Endothelial cell of umbilical vein (primary cell): Measurements from ENCODE around the gene F8. TPM values are rescaled to one million over a fixed set of nuclear protein-coding genes. Genes with fewer than 3 reads are reported as not detected.
"Not testable (repeated sequence)": the region's sequence is repeated elsewhere in the genome, so short reads cannot be mapped to it uniquely, and the experiment has no call there.

Experiments
- BruUV-seq: library from RNA; stranded (reverse); fragments of 400-500 nt; replicated peaks from 2 replicates; lab custom pipeline; 2021; lab: Mats Ljungman, UMichigan
- CTCF ChIA-PET: fragments of 300-600, 350-600 bp; sonication (Branson Sonifier 250); formaldehyde crosslinking; loops from one replicate; lab custom pipeline; 2021; ENCODE audit warnings: antibody characterized with exemption, inconsistent platforms; lab: Charles Lee
- POLR2A ChIA-PET: fragments of 300-600, 350-600 bp; sonication (Branson Sonifier 250); formaldehyde crosslinking; loops from one replicate; lab custom pipeline; 2021; ENCODE audit warnings: antibody characterized with exemption, inconsistent platforms; lab: Charles Lee
- DNase-seq: peaks from one replicate; pipeline ENCODE4 v3.0.0-alpha.2; 2011; ENCODE audit warnings: low read depth, low spot score
- FAIRE-seq: peaks from 2 replicates; lab custom pipeline; 2011; peaks lifted over from hg19 to GRCh38; lab: Jason Lieb, UNC
- H2AFZ ChIP-seq: 2 replicates; pipeline ENCODE4 v1.6.0; 2012; ENCODE audit warnings: low read depth, low read length, control low read depth, inconsistent platforms
- H3K27ac ChIP-seq: 2 replicates; pipeline ENCODE4 v1.5.1; 2011; ENCODE audit warnings: low read depth, mild to moderate bottlenecking, control low read depth, low read length, moderate library complexity; ENCODE audit not compliant: insufficient read depth
- H3K27me3 ChIP-seq, 2 experiments: 2 replicates each; pipeline versions ENCODE4 v1.6.0 to v1.6.1; 2011; ENCODE audit warnings: low read length in 2 of 2, mixed read lengths in 1 of 2; ENCODE audit not compliant: control insufficient read depth in 2 of 2, insufficient read depth in 2 of 2
- H3K36me3 ChIP-seq, 2 experiments: 2 replicates in 1 of 2; 3 replicates in 1 of 2; pipeline ENCODE4 v1.5.1; 2011; ENCODE audit warnings: low read length in 2 of 2, mild to moderate bottlenecking in 1 of 2, moderate library complexity in 1 of 2; ENCODE audit not compliant: control insufficient read depth in 2 of 2, insufficient read depth in 2 of 2; ENCODE audit errors: extremely low read depth in 1 of 2
- H3K4me1 ChIP-seq: 3 replicates; pipeline ENCODE4 v1.5.1; 2011; ENCODE audit warnings: mild to moderate bottlenecking, low read length; ENCODE audit not compliant: control insufficient read depth, insufficient read depth; ENCODE audit errors: extremely low read depth
- H3K4me2 ChIP-seq: 2 replicates; pipeline ENCODE4 v1.6.1; 2011; ENCODE audit warnings: low read length, control low read depth, mixed read lengths; ENCODE audit not compliant: insufficient read depth
- H3K4me3 ChIP-seq, 3 experiments: fragments of 200-600 bp in 1 of 3; sonication (generic), shearing (Covaris generic) in 1 of 3; replicated peaks in 1 of 3; 2 replicates each; pipeline ENCODE4 v1.5.1; 2011 to 2016; ENCODE audit warnings: control low read depth in 3 of 3, low read length in 3 of 3, mild to moderate bottlenecking in 2 of 3, inconsistent platforms in 1 of 3, low read depth in 1 of 3, moderate library complexity in 1 of 3; ENCODE audit not compliant: insufficient read depth in 1 of 3
- H3K79me2 ChIP-seq: 2 replicates; pipeline ENCODE4 v1.6.0; 2012; ENCODE audit warnings: low read length, inconsistent platforms; ENCODE audit not compliant: control insufficient read depth, insufficient read depth
- H3K9ac ChIP-seq: replicated peaks from 2 replicates; pipeline ENCODE3; 2011; ENCODE audit warnings: low read length, control low read depth; ENCODE audit not compliant: insufficient read depth; ENCODE audit errors: extremely low read depth
- H3K9me1 ChIP-seq: replicated peaks from 3 replicates; pipeline ENCODE4 v1.6.0; 2011; ENCODE audit warnings: mild to moderate bottlenecking, low read length; ENCODE audit not compliant: control insufficient read depth, insufficient read depth; ENCODE audit errors: extremely low read depth
- H3K9me3 ChIP-seq: replicated peaks from 2 replicates; pipeline ENCODE4 v1.5.1; 2012; ENCODE audit warnings: low read length, inconsistent platforms; ENCODE audit not compliant: control insufficient read depth, insufficient read depth
- H4K20me1 ChIP-seq: replicated peaks from 2 replicates; pipeline ENCODE3; 2011; ENCODE audit warnings: mild to moderate bottlenecking, low read length; ENCODE audit not compliant: control insufficient read depth, insufficient read depth; ENCODE audit errors: extremely low read depth
- dilution Hi-C: fragments of 300-500 bp; cut with MboI; formaldehyde crosslinking; loops from one replicate; pipeline ENCODE4 v1.15.0; 2019; ENCODE audit warnings: low sequenced_read_pairs; ENCODE audit not compliant: extremely low pct_ligation_motif_present
- intact Hi-C: fragments of 100-400 bp; cut with micrococcal nuclease; formaldehyde crosslinking; loops from one replicate; pipeline ENCODE4 v1.10.0; 2022
- polyA plus RNA-seq, 4 experiments: library from polyadenylated mRNA; depleted of rRNA in 3 of 4; stranded (reverse) in 3 of 4; unstranded in 1 of 4; fragments of >200 nt; gene quantifications; 2 replicates each; pipeline versions ENCODE4 v1.2.1 to v1.2.3, GENCODE V29; 2011 to 2012; ENCODE audit warnings: missing spikeins in 1 of 4
- total RNA-seq: library from RNA; stranded (reverse); gene quantifications from 2 replicates; pipeline ENCODE4 v1.2.3, GENCODE V29; 2021

The F8 gene
- total and polyA plus RNA-seq, 2 donors (not counting 3 experiments of a cell fraction or from before 2014, with no cell fraction given) = 0.62 to 1.1 TPM

DNA sequence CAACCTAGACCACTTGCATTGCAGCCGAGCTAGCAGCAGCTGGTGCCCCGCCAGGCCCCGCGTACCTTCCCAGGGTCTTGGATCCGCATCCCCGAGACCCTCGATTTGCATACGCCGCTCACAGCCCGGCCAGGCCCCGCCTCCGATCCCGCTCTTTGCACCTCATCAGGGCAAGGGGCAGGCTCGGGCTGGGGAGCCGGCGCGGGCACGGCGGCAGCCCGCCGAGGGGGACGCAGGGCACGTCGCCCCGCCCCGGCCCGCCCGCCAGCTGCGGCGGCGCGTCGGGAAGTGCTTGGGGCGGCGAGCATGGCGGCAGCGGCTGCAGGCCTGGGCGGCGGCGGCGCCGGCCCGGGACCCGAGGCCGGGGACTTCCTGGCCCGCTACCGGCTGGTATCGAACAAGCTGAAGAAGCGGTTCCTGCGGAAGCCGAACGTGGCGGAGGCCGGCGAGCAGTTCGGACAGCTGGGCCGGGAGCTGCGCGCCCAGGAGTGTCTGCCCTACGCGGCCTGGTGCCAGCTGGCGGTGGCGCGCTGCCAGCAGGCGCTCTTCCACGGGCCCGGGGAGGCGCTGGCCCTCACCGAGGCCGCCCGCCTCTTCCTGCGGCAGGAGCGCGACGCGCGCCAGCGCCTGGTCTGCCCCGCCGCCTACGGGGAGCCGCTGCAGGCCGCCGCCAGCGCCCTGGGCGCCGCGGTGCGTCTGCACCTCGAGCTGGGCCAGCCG lies 136.3 kb downstream of the F8 start, which contains the start of gene F8A1:
F8A1 (plus strand) TSS at position 287 of the 720 bp plus-strand sequence; CDS start at position 307, 20 bp downstream.
- CTCF ChIA-PET, intact Hi-C loops, H3K9ac ChIP-seq, H3K4me1 ChIP-seq, H3K27me3 ChIP-seq, POLR2A ChIA-PET, H2AFZ ChIP-seq, H3K9me1 ChIP-seq, H3K27ac ChIP-seq, H3K36me3 ChIP-seq, H3K79me2 ChIP-seq, FAIRE-seq, DNase-seq, BruUV-seq, H3K4me3 ChIP-seq, H3K4me2 ChIP-seq, H3K9me3 ChIP-seq, H4K20me1 ChIP-seq, dilution Hi-C loops: not testable (repeated sequence)

- H3K27me3 ChIP-seq, H2AFZ ChIP-seq, H3K27ac ChIP-seq, H3K36me3 ChIP-seq, H3K4me1 ChIP-seq, H3K4me2 ChIP-seq, BruUV-seq, FAIRE-seq, H3K9ac ChIP-seq, H3K4me3 ChIP-seq, CTCF ChIA-PET, POLR2A ChIA-PET, H3K9me1 ChIP-seq, H3K9me3 ChIP-seq, H3K79me2 ChIP-seq, H4K20me1 ChIP-seq, intact Hi-C loops, dilution Hi-C loops, DNase-seq: not testable (repeated sequence)
Observed at GRCh38 chrX:154885549-154885948, 137.0 kb downstream of the F8 start.

GRCh38 chrX:154885057-154885456 lies 137.5 kb downstream of the F8 start:
- H3K27me3 ChIP-seq, H3K4me3 ChIP-seq, H2AFZ ChIP-seq, H3K4me1 ChIP-seq, H4K20me1 ChIP-seq, FAIRE-seq, H3K9me3 ChIP-seq, dilution Hi-C loops, H3K27ac ChIP-seq, DNase-seq, H3K36me3 ChIP-seq, CTCF ChIA-PET, H3K9ac ChIP-seq, H3K9me1 ChIP-seq, POLR2A ChIA-PET, BruUV-seq, H3K79me2 ChIP-seq, H3K4me2 ChIP-seq, intact Hi-C loops: not testable (repeated sequence)

- H2AFZ ChIP-seq, H3K4me2 ChIP-seq, H3K4me1 ChIP-seq, CTCF ChIA-PET, intact Hi-C loops, H3K4me3 ChIP-seq, POLR2A ChIA-PET, FAIRE-seq, DNase-seq, H3K27me3 ChIP-seq, H3K27ac ChIP-seq, H3K9me1 ChIP-seq, dilution Hi-C loops, BruUV-seq, H3K9ac ChIP-seq, H3K36me3 ChIP-seq, H3K79me2 ChIP-seq, H4K20me1 ChIP-seq, H3K9me3 ChIP-seq: not testable (repeated sequence)
Observed at GRCh38 chrX:154884069-154884468, 138.5 kb downstream of the F8 start.
